K562 (cell line): ENCODE results near the gene MAD1L1. TPM values are rescaled to one million over a fixed set of nuclear protein-coding genes. Genes with fewer than 3 reads are reported as not detected.

Experiments
- ATAC-seq: fragments of 200-7000 bp; cut with Tn5 transposase; 3 replicates; pipeline ENCODE4 v1.9.1; 2020; ENCODE audit warnings: moderate library complexity
- BruUV-seq: library from RNA; stranded (reverse); fragments of 400-500 nt; replicated peaks from 2 replicates; lab custom pipeline; 2021; lab: Mats Ljungman, UMichigan
- CTCF ChIA-PET: fragments of 300-600 bp; formaldehyde crosslinking; extraction: SDS; loops from one replicate; lab custom pipeline; 2021; ENCODE audit warnings: low intra/inter-chr PET ratio; lab: Yijun Ruan, JAX
- POLR2A ChIA-PET: fragments of 300-600, 350-650 bp; sonication (Branson Sonifier 250); formaldehyde crosslinking; extraction: SDS; loops from one replicate; lab custom pipeline; 2021; ENCODE audit warnings: antibody characterized with exemption, inconsistent platforms; lab: Yijun Ruan, JAX
- DNase-seq, 4 experiments: peaks; one replicate each; pipeline versions ENCODE4 v3.0.0 to v3.0.0-alpha.2; 2011 to 2018; ENCODE audit warnings: low spot score in 3 of 4, mixed read lengths in 3 of 4; ENCODE audit errors: extremely low read depth in 1 of 4
- FAIRE-seq: peaks from 2 replicates; lab custom pipeline; 2011; peaks lifted over from hg19 to GRCh38; lab: Jason Lieb, UNC
- H2AFZ ChIP-seq: 2 replicates; pipeline ENCODE4 v1.6.0; 2011; ENCODE audit warnings: low read depth, low read length, control low read depth, inconsistent platforms
- H3K27ac ChIP-seq: fragments of 200-600 bp; 3 replicates; pipeline ENCODE4 v1.8.0; 2011; ENCODE audit warnings: low read depth, mild to moderate bottlenecking, control low read depth, inconsistent platforms, low read length, moderate library complexity, mixed read lengths; ENCODE audit errors: extremely low read depth
- H3K27me3 ChIP-seq, 2 experiments: fragments of 300-600 bp in 1 of 2; 2 replicates in 1 of 2; 3 replicates in 1 of 2; pipeline versions ENCODE4 v1.6.0 to v1.8.0; 2011; ENCODE audit warnings: inconsistent platforms in 2 of 2, low read length in 2 of 2, mild to moderate bottlenecking in 1 of 2, mixed read lengths in 1 of 2, moderate library complexity in 1 of 2; ENCODE audit not compliant: control insufficient read depth in 2 of 2, insufficient read depth in 2 of 2
- H3K36me3 ChIP-seq: fragments of 300-600 bp; 3 replicates; pipeline ENCODE4 v1.8.0; 2011; ENCODE audit warnings: mild to moderate bottlenecking, low read length, inconsistent platforms; ENCODE audit not compliant: control insufficient read depth, insufficient read depth
- H3K4me1 ChIP-seq, 2 experiments: fragments of 200-600 bp in 1 of 2; replicated peaks in 1 of 2; 2 replicates in 1 of 2; 3 replicates in 1 of 2; pipeline versions ENCODE4 v1.5.1 to v1.8.0; 2011; ENCODE audit warnings: inconsistent platforms in 2 of 2, low read length in 2 of 2, mild to moderate bottlenecking in 1 of 2, mixed read lengths in 1 of 2, moderate library complexity in 1 of 2; ENCODE audit not compliant: control insufficient read depth in 2 of 2, insufficient read depth in 2 of 2
- H3K4me2 ChIP-seq: 2 replicates; pipeline ENCODE4 v1.6.1; 2011; ENCODE audit warnings: low read length, control low read depth, inconsistent platforms, mixed read lengths; ENCODE audit not compliant: insufficient read depth
- H3K4me3 ChIP-seq: fragments of 200-600 bp; sonication (generic), shearing (Covaris generic); 2 replicates; pipeline ENCODE4 v1.5.1; 2016; ENCODE audit warnings: control low read depth, inconsistent platforms
- H3K79me2 ChIP-seq: fragments of 200-600 bp; 3 replicates; pipeline ENCODE4 v1.8.0; 2011; ENCODE audit warnings: low read length, inconsistent platforms; ENCODE audit not compliant: control insufficient read depth, insufficient read depth
- H3K9ac ChIP-seq, 2 experiments: 2 replicates each; pipeline versions ENCODE4 v1.6.0 to v1.6.1; 2011; ENCODE audit warnings: low read depth in 2 of 2, low read length in 2 of 2, control low read depth in 1 of 2, inconsistent platforms in 1 of 2, mild to moderate bottlenecking in 1 of 2, mixed read lengths in 1 of 2; ENCODE audit not compliant: insufficient read depth in 1 of 2
- H3K9me1 ChIP-seq: one replicate; pipeline ENCODE4 v1.6.0; 2011; ENCODE audit warnings: inconsistent platforms, mild to moderate bottlenecking, low read length, moderate library complexity; ENCODE audit not compliant: control insufficient read depth, insufficient read depth
- H3K9me3 ChIP-seq: replicated peaks from 2 replicates; pipeline ENCODE4 v1.5.1; 2011; ENCODE audit warnings: low read depth, low read length, inconsistent platforms; ENCODE audit not compliant: control insufficient read depth, insufficient read depth
- H4K20me1 ChIP-seq: replicated peaks from 2 replicates; pipeline ENCODE4 v1.6.1; 2011; ENCODE audit warnings: low read length, inconsistent platforms, mixed read lengths; ENCODE audit not compliant: control insufficient read depth, insufficient read depth
- NELFE ChIP-seq: IDR thresholded peaks from 2 replicates; pipeline ENCODE4 v1.6.1; 2011; ENCODE audit warnings: mild to moderate bottlenecking; ENCODE audit not compliant: insufficient read depth, insufficient read length
- POLR2G ChIP-seq: fragments of 200-400 bp; formaldehyde crosslinking; IDR thresholded peaks from 2 replicates; pipeline ENCODE4 v1.6.1; 2017; ENCODE audit warnings: low read depth, mild to moderate bottlenecking, antibody characterized with exemption, low read length, moderate library complexity
- ZBTB7A ChIP-seq: IDR thresholded peaks from 2 replicates; pipeline ENCODE4 v1.6.1; 2011; ENCODE audit warnings: low read depth, mild to moderate bottlenecking, low read length, moderate library complexity, borderline replicate concordance; ENCODE audit not compliant: control insufficient read depth
- ZKSCAN3 ChIP-seq: fragments of 250-450 bp; sonication (Bioruptor Pico); IDR thresholded peaks from 2 replicates; pipeline ENCODE4 v1.4.0; 2020
- ZNF316 ChIP-seq: fragments of 450-650 bp; IDR thresholded peaks from 2 replicates; pipeline ENCODE4 v1.6.1; 2016
- WGBS: fragments of 100-300 bp; shearing (Covaris generic); methylation state at CpG from one replicate; pipeline ENCODE4 v1.1.6; 2016; ENCODE audit warnings: low coverage, mixed read lengths; ENCODE audit not compliant: insufficient coverage; ENCODE audit errors: missing lambda C conversion rate; 5-methylcytosine and 5-hydroxymethylcytosine counted together
- in situ Hi-C: fragments of 300-500 bp; cut with MboI; formaldehyde crosslinking; loops from 4 replicates; pipeline ENCODE4 v1.15.0; 2018; ENCODE audit warnings: inconsistent platforms, mixed read lengths
- intact Hi-C: fragments of 100-400 bp; cut with micrococcal nuclease; formaldehyde crosslinking; loops from 2 replicates; pipeline ENCODE4 v1.14.2; 2022
- polyA plus RNA-seq, 8 experiments: library from polyadenylated mRNA; depleted of rRNA in 4 of 8; stranded (reverse) in 5 of 8; unstranded in 3 of 8; fragments of >200 nt; fragmentation: Nextera tagmentation in 2 of 8; fragmentation: Illumina TruSeq in 1 of 8; extraction: Ambion mirVana in 2 of 8; extraction: Trizol in 1 of 8; gene quantifications; 2 replicates each; pipeline versions ENCODE4 v1.2.1 to v1.2.3, GENCODE V29; 2011 to 2014; ENCODE audit warnings: inconsistent platforms in 1 of 8, missing spikeins in 1 of 8
- total RNA-seq, 7 experiments: library from RNA; depleted of rRNA in 6 of 7; stranded (reverse); fragments of >200 nt in 6 of 7; fragmentation: Illumina TruSeq in 2 of 7; extraction: Trizol in 2 of 7; gene quantifications; 2 replicates each; pipeline versions ENCODE4 v1.2.1 to v1.2.3, GENCODE V29; 2011 to 2021; ENCODE audit warnings: low replicate concordance in 1 of 7

MAD1L1 gene
- total and polyA plus RNA-seq, 9 of the 15 experiments (the other 6 are each of a cell fraction or from before 2014, with no cell fraction given) = 1.7 to 89.7 (median 18.0) TPM

DNA sequence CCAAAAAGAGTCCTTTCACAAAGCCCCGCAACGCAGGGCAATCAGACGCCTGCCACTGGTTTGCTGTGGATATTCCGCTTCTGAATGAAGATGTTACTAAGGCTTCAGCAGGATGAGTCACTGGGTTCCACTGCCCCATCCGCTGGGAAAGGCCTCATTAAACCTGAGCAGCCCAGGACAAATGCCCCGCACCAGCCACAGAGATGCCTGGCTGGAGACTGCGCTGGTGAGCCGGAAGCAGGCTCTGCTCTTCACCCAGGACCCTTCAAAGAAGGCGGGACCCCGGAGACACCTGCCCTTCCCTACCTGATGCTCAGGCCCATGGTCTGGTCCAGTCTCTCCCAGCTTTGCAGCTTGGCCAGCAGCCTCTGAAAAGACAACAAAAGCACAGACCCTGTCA lies 19.8 kb downstream of the MAD1L1 start (continued):
- TF ChIP-seq NELFE (no peak), ZNF316 (no peak), ZKSCAN3 (no peak)

DNA sequence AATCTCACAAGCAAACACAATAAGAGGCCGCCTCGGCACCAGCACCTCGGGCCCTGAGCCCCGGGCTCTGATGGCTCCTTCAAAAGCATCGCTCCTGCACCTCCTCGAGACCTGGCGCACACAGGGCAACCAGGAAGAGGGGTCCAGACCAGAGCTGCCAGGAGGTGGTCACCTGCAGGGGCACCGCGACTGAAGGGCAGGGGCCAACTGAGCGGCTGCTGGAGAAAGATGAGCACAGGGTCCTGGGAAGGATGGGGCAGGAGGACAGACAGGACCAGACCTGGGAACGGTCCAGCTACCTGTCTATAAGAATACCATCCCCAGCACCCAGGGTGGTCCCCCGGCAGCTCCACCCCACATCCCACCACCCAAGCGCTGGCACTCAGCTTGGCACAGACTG lies 20.8 kb downstream of the MAD1L1 start:
- 96% methylated on average over 11 of the region's 13 CpGs for WGBS
- no peak for ATAC-seq
- TF ChIP-seq POLR2G (0 out of 2 replicates have a peak, but pooled peaks have one; percentile 18), ZBTB7A (no peak)

More for the DNA sequence above, 20.8 kb downstream of the MAD1L1 start:
- Histone ChIP-seq H3K9me3 (0 out of 2 replicates have a peak, but pooled peaks cover 2% of the 10 kb centered on the region), H3K4me1 (peaks cover 0 to 10% of the 10 kb centered on the region in 2 experiments; a peak in 1 of 5 replicates), H3K9me1 (no peaks in the 10 kb centered on the region), H3K27me3 (no peaks in the 10 kb centered on the region), H3K27ac (no peak overlapping the region), H2AFZ (no peak overlapping the region), H3K36me3 (peaks cover 84% of the 10 kb centered on the region; the same call in 2 of the 3 replicates), H3K79me2 (no peaks in the 10 kb centered on the region), H4K20me1 (no peaks in the 10 kb centered on the region; the same call in none of the 2 replicates), H3K9ac (no peak overlapping the region), H3K4me2 (no peak overlapping the region), H3K4me3 (no peak overlapping the region)
- POLR2A ChIA-PET = no interaction called here
- CTCF ChIA-PET = interaction anchor here (0.5 kb wide), 1 partner anchor 52 kb away, joined by 5 read pairs; no protein-coding TSS in a partner anchor
- intact Hi-C loops = no loop called here
- in situ Hi-C loops = no loop called here
- FAIRE-seq (no peak), DNase-seq (no peak)
- BruUV-seq = no TSS peak
